Liver (tissue), 3 donors: ENCODE data around the gene BRI3BP.

Source experiments
- FOXA1 ChIP-seq: IDR thresholded peaks from 2 replicates; pipeline ENCODE4 v1.6.1; 2016; ENCODE audit warnings: antibody characterized with exemption
- FOXA2 ChIP-seq: IDR thresholded peaks from 2 replicates; pipeline ENCODE4 v1.6.1; 2016; ENCODE audit warnings: antibody characterized with exemption
- JUND ChIP-seq, 2 donors: IDR thresholded peaks; 2 replicates each; pipeline ENCODE4 v1.6.1; 2016; ENCODE audit warnings: antibody characterized with exemption in 2 of 2
- RAD21 ChIP-seq, 2 donors: IDR thresholded peaks; 2 replicates each; pipeline ENCODE4 v1.6.1; 2016; ENCODE audit warnings: antibody characterized with exemption in 2 of 2, mild to moderate bottlenecking in 2 of 2
- SP1 ChIP-seq: IDR thresholded peaks from 2 replicates; pipeline ENCODE4 v1.6.1; 2018; ENCODE audit warnings: antibody characterized with exemption, mild to moderate bottlenecking
- TAF1 ChIP-seq: conservative IDR thresholded peaks from 2 replicates; pipeline ENCODE4 v1.6.1; 2016; ENCODE audit warnings: antibody characterized with exemption, mild to moderate bottlenecking
- YY1 ChIP-seq: IDR thresholded peaks from 2 replicates; pipeline ENCODE4 v1.6.1; 2016; ENCODE audit warnings: antibody characterized with exemption, mild to moderate bottlenecking
- TF ChIP-seq, protein P1 (sequence below): fragments of 150-350 bp; IDR thresholded peaks from 2 replicates; pipeline ENCODE4 v1.5.1; 2017; ENCODE audit warnings: improper control_type of control experiment, low read depth, low read length; ENCODE audit not compliant: missing input control
- TF ChIP-seq, protein P2 (sequence below): IDR thresholded peaks from 2 replicates; pipeline ENCODE4 v1.6.1; 2016; ENCODE audit warnings: antibody characterized with exemption
- TF ChIP-seq, protein P3 (sequence below): IDR thresholded peaks from 2 replicates; pipeline ENCODE4 v1.6.1; 2016; ENCODE audit warnings: antibody characterized with exemption
- donor health status: healthy.
- donor health status: healthy.

DNA sequence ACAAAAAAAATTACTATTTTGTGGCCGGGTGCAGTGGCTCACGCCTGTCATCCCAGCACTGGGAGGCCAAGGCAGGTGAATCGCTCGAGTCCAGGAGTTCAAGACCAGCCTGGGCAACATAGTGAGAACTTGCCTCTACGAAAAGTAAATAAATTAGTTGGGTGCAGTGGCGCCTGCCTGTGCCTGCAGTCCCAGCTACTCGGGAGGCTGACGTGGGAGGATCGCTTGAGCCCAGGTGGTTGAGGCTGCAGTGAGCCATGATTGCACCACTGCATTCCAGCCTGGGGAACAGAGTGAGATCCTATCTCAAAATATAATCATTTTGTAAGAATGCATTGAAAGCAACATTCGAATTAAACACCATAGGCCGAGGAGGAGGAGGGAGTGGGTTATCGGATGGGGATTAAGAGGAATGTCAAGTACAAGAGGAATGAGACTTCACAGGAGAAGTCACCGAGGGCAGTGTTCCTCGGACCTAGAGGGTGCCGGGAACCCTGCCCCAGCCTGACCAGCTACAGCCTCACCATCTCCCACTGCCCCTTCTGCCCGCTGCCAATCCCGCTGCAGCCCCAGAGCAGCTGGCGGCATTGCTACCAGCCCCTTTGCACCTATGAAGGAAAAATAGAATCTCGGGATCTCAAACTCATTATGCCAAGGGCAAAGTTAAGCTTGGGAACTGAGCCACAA is 39.2 kb downstream of the BRI3BP start:
- TF ChIP-seq, protein P1, sequence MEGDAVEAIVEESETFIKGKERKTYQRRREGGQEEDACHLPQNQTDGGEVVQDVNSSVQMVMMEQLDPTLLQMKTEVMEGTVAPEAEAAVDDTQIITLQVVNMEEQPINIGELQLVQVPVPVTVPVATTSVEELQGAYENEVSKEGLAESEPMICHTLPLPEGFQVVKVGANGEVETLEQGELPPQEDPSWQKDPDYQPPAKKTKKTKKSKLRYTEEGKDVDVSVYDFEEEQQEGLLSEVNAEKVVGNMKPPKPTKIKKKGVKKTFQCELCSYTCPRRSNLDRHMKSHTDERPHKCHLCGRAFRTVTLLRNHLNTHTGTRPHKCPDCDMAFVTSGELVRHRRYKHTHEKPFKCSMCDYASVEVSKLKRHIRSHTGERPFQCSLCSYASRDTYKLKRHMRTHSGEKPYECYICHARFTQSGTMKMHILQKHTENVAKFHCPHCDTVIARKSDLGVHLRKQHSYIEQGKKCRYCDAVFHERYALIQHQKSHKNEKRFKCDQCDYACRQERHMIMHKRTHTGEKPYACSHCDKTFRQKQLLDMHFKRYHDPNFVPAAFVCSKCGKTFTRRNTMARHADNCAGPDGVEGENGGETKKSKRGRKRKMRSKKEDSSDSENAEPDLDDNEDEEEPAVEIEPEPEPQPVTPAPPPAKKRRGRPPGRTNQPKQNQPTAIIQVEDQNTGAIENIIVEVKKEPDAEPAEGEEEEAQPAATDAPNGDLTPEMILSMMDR: no peak
- no peak for TF ChIP-seq RAD21 (IDR thresholded peaks at IDR 0.05)
- no peak for TF ChIP-seq TAF1
- TF ChIP-seq, protein P2, sequence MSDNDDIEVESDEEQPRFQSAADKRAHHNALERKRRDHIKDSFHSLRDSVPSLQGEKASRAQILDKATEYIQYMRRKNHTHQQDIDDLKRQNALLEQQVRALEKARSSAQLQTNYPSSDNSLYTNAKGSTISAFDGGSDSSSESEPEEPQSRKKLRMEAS: no peak
- TF ChIP-seq YY1: no peak
- no peak for TF ChIP-seq FOXA1
- TF ChIP-seq SP1: no peak
- TF ChIP-seq JUND (IDR thresholded peaks at IDR 0.05): no peak
- TF ChIP-seq, protein P3, sequence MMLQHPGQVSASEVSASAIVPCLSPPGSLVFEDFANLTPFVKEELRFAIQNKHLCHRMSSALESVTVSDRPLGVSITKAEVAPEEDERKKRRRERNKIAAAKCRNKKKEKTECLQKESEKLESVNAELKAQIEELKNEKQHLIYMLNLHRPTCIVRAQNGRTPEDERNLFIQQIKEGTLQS: no peak
- TF ChIP-seq FOXA2: no peak
